DMS79 (cell line): ENCODE results near the gene AGXT.
"Not testable (repeated sequence)": the region's sequence is repeated elsewhere in the genome, so short reads cannot be mapped to it uniquely, and the experiment has no call there.

Experiments
- DNase-seq: peaks from one replicate; lab custom pipeline; 2025; lab: John Stamatoyannopoulos, UW

Gene AGXT

DNA sequence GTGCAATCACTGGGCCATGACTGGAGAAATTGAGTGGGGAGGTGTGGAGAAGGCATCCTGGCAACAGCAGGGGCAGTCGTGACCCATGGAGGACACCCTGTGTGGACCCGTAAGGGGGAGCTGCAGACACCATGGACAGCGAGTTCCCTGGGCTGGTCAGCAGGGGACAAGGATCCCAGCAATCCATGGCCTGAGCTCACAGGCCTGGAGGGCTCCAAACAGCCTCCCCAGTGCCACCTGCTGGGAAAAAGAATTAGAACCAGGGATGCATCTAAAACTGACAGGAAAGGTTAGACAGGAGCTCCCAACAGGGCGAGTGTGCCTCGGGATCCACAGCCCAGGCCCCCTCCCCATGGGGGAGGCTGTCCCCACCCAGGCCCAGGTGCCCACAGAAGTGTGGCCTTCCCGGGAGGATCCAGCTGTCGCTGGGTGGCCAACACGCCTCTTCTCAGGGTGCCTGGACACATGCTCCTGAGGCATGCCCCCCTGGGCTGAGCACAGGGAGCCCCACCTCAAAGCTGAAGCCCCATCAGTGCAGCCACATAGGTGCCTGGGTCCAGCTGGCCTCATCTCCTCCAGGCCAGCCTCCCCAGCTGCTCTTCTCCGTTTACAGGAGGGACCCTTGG, 28.1 kb upstream of the AGXT start:
- DNase-seq = no peak

DNA sequence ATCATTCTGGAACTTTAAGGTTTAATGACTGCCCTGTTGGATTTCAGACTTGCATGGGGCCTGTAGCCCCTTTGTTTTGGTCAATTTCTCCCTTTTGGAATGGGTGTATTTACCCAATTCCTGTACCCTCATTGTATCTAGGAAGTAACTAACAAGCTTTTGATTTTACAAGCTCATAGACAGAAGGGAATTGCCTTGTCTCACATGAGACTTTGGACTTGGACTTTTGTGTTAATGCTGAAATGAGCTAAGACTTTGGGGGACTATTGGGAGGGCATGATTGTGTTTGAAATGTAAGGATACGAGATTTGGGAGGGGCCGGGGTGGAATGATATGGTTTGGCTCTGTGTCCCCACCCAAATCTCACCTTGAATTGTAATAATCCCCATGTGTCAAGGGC, 22.3 kb upstream of the AGXT start:
- DNase-seq = not testable (repeated sequence)

DNA sequence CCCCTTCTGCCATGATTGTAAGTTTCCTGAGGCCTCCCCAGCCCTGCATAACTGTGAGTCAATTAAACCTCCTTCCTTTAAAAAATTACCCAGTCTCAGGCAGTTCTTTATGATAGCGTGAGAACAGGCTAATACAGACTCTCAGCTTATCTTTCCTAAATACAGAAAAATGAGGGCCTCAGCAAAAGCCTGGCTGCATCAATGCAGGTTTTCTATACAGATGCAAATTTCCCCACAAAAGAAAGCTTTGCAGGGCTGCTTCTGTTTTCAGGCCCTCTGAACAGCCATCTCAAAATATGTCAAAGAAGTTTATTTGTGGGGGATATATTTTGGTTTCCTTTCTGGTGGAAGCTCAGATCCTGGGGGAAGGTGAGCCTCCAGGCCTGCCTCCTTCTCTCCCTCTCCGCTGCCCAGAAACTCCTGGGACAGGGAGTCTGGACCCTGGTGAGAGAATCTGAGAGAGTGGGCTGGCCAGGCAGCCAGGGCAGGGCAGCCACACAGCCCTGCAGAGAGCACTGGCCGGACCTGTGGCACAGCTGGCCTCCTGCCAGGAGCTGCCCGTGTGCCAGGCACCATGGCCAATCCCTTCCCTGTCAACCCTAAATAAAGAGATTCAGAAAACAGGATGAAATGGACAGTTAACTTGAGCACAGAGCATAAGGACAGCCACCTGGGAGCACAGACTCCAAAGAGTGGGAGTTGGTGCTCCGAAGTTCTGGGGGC, 21.6 kb upstream of the AGXT start:
- DNase-seq = no peak

DNA sequence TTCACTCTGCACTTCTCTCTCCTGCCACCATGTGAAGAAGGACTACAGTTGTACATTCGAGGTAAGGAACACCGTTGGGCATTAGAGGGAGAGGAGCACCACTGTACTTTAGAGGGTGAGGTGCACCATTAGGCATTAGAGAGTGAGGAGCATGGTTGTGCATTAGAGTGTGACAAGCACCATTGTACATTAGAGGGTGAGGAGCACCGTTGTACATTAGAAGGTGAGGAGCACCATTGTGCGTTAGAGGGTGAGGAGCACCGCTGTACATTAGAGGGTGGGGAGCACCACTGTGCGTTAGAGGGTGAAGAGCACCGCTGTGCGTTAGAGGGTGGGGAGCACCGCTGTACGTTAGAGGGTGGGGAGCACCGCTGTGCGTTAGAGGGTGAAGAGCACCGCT, 20.8 kb upstream of the AGXT start:
- DNase-seq = no peak

DNA sequence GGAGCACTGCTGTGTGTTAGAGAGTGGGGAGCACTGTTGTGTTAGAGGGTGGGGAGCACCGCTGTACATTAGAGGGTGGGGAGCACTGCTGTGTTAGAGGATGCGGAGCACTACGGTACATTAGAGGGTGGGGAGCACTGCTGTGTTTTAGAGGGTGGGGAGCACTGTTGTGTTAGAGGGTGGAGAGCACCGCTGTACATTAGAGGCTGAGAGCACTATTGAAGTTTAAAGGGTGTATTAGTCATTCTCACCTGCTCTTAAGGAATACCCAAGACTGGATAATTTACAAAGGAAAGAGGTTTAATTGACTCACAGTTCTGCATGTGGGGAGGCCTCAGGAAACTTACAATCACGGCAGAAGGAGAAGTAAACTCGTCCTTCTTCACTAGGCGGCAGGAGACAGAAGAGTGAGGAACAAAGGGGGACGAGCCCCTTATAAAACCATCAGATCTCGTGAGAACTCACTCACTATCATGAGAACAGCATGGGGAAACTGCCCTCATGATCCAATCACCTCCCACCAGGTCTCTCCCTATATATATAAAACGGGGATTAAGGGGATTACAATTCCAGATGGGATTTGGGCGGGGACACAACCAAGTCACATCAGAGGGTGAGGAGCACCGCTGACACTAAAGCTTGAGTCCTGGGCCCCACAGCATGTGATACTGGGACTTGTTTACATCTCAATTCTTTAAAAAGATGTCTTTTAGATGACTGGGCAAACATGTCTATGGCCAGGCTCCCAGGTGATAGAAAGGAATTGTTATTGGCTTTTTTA, 19.5 kb upstream of the AGXT start:
- DNase-seq = no peak

DNA sequence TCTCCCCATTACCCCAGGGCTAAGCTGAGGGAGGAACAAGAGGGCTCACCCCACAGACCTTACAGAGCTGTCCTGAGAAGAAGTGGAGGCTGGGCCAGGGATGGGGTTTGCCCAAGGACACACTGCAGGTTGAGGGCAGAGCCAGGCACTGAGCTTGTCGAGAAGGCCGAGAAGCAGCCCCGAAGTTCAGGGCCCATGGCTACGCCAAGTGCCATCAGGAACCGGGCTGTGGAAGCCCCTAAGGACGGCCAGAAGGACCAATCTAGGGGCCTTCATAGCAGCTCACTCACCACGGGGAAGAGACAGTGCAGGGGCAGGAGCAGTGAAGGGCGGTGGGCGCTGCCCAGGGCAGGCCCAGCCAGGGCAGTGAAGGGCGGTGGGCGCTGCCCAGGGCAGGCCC, 18.6 kb upstream of the AGXT start:
- no peak for DNase-seq

DNA sequence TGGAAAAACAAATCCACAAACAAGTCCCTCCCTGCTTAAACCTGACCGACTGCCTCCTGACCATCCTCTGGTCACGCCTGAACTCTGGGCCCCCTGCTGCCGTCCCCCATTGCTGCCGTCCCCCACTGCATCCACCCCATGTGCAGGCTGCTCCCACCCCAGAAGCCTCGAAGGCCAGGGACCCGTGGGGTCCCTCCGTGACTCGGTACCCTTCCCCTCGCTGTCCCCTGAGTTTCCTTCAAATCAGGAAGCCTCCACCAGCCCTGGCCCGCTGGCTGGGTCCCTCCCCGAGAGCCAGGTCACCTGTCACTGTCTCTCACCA, 17.9 kb upstream of the AGXT start:
- DNase-seq = no peak

DNA sequence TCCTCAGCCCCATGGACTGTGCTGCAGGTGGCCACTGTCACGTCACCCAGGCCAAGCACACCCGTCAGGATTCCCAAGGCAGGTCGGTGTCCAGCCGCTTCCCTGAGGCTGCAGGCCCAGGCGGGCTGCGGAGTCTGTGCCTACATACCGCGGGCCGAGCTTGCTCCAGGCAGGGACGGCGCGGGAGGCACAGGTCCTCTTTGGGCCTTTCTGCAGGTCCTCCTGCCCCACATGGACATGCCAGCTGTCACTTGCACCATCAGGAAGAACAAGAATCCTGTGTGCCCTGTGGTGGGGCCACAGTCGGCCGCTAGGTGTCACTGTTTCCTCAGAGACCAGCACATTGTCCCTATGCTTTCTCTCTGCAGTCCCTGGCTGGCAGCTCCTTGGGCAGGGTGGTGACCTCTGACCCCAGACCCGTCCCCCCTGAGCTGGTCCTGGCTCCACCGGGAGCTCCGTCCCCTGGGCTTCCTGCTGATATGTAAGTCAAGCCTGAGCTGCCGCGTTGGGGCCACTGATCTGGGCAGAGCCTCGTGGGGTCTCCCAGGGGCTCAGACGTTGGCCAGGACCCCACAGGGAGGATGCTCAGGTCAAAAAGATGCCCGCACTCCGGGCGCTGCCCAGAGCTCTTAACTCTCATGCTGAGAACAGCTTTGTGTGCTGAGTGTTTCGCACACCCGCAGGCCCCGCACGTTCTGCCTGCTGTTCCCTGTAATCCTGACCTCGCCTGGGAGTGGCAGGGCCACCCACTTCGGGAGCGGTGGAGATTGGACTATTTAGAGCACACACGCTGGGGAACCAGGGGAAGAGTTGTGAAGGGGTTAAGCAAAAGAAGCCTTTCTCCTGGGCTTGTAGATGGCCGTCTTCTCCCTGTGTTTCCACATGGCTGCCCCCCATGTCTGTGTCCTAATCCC, 17.3 kb upstream of the AGXT start:
- no peak for DNase-seq

DNA sequence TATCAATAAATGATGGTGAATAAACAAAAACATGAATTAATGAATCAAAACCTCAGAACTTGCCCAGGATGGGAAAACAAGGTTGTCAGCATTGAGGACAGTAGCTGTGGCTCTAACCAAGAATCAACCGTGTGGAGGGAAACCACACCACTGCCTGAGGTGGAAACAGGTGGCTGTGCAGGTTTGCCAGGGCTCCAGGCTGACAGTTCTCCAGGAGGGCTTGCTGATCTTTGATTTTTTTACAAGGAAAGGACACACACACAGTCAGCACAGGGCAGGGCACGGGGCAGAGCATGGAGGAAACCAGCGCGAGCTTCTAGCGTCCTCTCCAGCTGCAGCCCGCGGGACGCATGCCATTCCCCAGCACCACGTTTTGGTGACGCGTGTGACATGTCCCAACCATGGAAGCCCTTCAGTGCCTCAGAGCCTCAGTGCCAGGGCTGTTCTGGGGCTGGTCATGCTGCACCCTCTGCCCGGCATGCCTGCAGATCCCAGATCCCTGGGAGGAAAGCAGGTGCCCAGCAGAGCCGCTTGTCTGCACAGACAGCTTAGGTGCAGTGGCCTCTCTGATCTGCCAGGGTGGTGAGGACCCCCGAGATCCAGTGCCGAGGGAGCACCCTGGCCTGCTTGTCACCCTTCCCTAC, 15.8 kb upstream of the AGXT start:
- no peak for DNase-seq

DNA sequence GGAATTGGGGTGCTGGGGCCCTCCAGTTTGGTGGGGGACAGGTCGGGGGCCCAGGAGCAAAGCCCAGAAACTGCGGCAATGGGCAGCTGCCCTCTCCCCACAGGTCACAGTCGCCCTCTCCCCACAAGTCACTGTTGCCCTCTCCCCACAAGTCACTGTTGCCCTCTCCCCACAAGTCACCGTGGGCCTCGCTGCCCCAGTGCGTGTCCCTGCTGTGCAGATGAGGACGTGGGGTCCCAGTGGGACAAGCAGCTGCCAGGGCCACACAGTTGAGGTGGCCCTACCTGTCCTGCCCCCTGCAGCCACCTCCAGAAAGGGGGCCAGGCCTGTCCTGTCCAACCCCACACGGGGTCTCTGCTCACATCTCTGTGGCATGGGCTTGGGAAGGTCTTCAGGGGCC, 13.0 kb upstream of the AGXT start:
- DNase-seq = no peak

DNA sequence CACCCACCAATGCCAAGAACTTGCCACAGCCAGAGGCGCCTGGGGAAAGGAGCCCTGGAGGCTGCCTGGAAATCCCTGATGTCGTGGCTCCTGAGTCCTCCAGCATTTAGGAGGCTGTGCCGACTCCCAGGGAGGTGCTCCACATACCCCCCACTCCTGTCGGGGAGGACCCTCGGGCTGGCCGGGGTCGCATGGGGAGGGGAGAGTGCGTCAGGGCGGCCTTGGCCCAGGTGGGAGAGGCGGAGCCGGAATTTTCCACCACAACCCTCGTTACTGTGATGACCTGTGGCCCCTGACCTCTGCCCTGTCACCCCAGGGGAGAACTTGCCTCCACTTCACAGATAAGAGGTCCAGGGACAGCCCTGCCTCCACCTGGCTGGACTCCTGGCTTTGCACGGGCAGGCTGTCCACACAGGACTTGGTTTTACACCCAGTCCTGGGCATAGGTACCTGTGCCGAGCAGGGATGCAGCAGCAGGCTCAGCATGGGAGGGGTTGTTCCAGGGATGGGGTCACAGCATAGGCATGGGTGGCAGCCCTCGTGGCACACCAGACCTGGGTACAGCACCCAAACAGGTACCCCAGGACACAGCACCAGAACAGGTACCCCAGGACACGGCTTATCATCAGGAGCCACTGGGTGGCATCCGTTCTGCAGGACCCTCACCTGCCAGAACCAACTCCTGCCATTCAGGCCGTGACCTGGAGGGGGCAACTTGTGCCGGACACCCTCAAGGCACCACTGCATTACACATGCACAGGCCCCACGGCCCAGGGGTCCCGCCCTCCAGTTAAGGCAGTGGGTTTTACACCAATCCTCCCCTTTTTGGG, 12.3 kb upstream of the AGXT start:
- no peak for DNase-seq

DNA sequence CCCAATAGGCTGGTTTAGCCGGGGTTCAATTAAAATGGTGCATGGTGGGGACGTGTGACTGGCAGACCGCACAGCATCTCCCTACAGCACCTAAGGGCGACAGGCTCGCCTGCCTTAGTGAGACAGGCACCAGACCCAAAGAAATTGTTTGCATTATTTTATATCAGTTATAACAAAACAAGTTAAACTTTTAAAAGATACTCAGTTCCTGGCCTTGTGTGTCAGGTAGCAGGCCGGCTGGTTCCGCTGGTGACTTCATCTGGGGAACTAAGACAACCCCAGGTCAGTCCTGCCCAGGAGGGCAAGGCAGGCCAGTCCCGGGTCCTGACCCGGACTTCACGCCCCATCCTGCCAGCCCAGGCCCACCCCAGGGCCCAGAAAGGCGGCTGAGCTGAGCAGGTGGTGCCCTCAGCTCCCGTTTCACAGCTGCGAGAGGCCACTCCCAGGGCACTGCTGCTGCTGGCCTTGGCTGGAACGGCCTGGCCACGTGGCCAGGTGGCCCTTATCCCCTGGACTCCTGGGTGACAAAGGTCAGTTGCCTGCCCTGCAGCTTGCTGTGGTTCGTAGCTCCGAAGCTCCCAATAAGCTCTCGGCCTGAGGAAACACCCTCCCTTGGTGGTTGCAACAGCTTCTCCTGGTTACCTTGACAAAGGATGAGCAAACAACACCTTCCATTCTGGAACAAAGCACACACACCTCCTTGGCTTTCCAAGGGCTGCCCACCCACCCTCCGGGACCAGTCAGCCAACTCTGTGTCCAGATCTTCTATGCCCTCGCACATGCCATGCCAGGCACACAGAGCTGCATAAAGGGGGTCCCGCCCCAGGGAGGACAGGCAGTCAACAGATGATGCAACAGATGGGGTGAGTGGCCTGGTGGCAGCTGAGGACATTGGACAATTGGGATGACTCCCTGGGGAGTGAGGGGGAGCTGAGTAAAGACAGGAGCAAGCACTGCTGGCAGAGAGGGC, 11.3 kb upstream of the AGXT start:
- DNase-seq = no peak

DNA sequence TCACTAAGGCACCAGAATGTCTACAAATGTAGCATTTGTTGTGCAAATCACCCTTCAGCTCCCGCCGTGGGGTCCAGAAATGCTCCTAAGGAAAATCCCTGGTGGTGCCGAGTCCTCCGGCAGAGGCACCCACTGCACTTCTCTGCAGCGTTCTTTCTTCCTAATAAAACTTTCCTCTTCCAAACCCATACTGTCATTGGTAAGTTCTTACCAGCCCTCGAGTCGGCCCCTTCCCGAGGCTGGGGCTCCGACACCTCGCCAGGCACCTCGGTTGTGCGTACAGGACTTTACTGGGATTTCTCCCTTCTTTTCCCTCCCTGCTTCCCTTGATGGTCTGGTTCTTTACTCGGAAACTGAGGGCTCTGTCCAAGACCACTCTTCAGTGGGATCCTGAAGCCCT, 10.3 kb upstream of the AGXT start:
- no peak for DNase-seq

DNA sequence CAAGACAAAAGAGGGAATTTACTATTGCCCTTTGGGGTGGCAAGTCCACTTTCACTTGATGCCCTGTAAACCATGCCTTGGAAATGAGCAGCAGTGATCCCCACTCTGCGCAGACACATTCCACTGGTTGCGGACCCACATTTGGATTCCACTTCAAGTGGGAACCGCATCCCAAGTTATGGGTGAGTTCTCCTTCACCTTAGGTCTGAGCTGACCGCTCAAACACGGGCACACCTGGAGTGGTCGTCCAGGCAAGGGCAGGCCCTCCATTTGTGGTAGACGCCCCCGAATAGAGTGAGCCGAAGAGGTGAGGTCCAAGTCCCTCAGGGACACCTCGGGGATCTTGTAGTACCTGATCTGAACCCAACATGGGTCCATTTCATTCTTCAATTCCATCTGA, 9.8 kb upstream of the AGXT start:
- DNase-seq = no peak

DNA sequence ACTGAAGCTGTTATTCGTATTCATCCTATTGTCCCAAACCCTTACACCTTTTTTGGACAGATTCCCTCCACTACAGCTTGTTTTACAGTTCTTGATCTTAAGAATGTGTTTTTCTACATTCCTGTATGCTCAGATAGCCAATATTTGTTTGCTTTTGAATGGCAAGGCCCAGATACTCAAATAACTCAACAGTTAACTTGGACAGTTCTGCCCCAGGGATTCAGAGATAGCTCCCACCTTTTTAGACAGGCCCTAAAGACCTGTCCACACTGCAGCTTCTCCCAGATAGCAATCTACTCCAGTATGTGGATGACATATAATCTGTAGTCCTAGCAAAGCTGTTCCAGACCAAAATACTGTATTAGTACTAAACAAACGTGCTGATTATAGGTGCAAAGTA, 7.1 kb upstream of the AGXT start:
- no peak for DNase-seq

DNA sequence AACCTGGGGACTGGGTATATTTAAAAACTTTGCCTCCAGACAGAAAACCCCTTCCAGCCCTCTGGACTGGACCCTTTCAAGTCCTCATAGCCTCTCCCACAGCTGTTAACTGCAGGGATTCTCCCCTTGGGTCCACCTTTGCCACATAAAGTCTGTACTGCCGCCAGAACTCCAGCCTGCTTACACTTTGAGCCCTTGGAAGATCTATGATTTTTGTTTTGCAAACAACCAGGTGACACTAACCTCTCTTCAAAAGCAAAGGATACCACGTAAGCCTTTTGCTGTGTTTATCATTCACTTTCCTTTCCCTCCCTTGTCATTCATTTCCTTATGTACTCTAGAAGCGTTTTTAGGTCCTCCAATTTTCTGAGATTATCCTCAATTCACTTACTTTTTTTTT, 4.1 kb upstream of the AGXT start:
- DNase-seq = no peak

DNA sequence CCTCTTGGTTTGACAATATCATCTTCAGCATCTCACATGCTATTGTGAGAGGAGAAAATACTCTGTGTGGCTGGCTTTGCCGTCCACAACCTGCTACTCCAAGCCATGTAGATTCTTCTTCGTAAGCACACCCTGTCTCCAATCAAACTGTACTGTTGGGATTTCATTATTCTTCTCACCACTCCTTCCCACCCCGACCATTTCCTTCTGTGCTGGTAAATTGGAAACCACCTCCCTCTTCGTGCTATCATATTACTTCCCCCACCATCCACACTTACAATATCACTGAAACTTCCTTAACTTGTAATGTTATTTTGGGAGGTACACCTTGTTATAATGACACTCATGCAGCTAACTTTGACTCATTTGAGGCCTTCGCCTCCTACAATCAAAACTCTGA, 3.2 kb upstream of the AGXT start:
- no peak for DNase-seq

DNA sequence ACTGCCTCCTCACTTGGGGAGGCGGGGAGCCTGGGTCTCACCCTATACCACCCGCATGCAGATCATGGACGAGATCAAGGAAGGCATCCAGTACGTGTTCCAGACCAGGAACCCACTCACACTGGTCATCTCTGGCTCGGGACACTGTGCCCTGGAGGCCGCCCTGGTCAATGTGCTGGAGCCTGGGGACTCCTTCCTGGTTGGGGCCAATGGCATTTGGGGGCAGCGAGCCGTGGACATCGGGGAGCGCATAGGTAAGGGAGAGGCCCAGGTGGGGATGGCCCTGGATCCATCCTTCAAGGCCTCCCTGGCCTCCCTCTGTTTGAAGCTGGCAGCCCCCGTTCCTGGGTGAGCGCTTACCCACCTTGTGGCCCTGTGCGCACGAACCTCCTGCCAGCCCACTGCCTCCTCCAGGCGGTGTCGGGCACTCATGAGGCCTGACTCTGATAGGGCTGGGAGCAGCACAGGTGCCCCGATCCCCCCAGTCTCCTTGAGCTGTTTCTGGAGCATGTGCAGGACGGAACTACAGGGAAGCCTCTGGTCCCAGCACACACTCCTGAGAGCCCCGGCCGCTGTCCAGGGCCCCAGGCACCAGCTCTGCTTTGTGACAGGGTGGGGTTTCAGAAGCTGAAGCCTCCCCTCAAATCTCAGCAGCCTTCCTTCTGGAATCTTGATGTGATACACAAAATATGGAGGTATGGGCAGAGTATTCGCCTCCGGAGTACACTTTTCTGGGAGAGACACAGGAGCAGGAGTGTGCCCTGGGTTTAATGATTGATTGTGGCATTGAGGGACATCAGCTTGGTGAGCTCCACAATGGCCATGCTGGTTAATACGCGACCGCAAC, 708 bp downstream of the AGXT start:
- no peak for DNase-seq
